GM10248 (cell line): ENCODE data around the gene DYNC1LI1.

ENCODE experiments used
- CTCF ChIA-PET: fragments of 300-600 bp; sonication (Branson Sonifier 250); formaldehyde crosslinking; extraction: SDS; loops from one replicate; lab custom pipeline; 2021; ENCODE audit warnings: antibody characterized with exemption; lab: Yijun Ruan, JAX
- POLR2A ChIA-PET: fragments of 350-650 bp; sonication (Branson Sonifier 250); formaldehyde crosslinking; extraction: SDS; loops from one replicate; lab custom pipeline; 2020; ENCODE audit warnings: antibody characterized with exemption; lab: Yijun Ruan, JAX
- DNase-seq: peaks from one replicate; pipeline ENCODE4 v3.0.0; 2012; ENCODE audit errors: extremely low spot score
- TF ChIP-seq, protein P1 (sequence below): IDR thresholded peaks from 2 replicates; pipeline ENCODE4 v1.5.1; 2012; ENCODE audit warnings: mild to moderate bottlenecking, low read depth; ENCODE audit errors: extremely low read depth, missing control alignments, control extremely low read depth

DYNC1LI1 gene

GRCh38 chr3:32511005-32511404 is 59.7 kb downstream of the DYNC1LI1 start:
- ChIA-PET POLR2A (no interaction called here), CTCF (interaction anchor here (0.7 to 4.7 kb wide), 11 partner anchors 11 to 423 kb away, joined by 3 to 21 read pairs (median 4); no protein-coding TSS in a partner anchor)
- DNase-seq, result no peak
- TF ChIP-seq, protein P1, sequence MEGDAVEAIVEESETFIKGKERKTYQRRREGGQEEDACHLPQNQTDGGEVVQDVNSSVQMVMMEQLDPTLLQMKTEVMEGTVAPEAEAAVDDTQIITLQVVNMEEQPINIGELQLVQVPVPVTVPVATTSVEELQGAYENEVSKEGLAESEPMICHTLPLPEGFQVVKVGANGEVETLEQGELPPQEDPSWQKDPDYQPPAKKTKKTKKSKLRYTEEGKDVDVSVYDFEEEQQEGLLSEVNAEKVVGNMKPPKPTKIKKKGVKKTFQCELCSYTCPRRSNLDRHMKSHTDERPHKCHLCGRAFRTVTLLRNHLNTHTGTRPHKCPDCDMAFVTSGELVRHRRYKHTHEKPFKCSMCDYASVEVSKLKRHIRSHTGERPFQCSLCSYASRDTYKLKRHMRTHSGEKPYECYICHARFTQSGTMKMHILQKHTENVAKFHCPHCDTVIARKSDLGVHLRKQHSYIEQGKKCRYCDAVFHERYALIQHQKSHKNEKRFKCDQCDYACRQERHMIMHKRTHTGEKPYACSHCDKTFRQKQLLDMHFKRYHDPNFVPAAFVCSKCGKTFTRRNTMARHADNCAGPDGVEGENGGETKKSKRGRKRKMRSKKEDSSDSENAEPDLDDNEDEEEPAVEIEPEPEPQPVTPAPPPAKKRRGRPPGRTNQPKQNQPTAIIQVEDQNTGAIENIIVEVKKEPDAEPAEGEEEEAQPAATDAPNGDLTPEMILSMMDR, result no peak

GRCh38 chr3:32510075-32510724 is 60.5 kb downstream of the DYNC1LI1 start:
- ChIA-PET CTCF (interaction anchor here (0.7 to 4.7 kb wide), 31 partner anchors 8 to 424 kb away, joined by 3 to 21 read pairs (median 4); no protein-coding TSS in a partner anchor), POLR2A (no interaction called here)
- peak; percentile 77 for DNase-seq
- TF ChIP-seq, protein P1, result peak; percentile 71

DNA sequence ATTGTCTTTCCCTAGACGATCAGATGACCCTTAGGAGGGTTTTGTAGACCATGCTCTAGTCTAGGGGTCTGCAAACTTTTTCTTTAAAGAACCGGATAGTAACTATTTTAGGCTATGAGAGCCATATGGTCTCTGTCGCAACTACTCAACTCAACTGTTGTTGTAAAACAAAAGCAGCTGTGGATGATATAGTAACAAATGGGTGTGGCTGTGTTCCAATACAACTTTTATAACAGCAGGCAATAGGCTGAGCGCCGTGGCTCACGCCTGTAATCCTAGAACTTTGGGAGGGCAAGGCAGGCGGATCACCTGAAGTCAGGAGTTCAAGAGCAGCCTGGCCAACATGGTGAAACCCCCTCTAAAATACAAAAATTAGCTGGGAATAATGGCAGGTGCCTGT is 61.9 kb downstream of the DYNC1LI1 start:
- ChIA-PET POLR2A (no interaction called here), CTCF (interaction anchor here (2.1 to 2.7 kb wide), 3 partner anchors 15 to 426 kb away, joined by 6 to 10 read pairs (median 9); no protein-coding TSS in a partner anchor)
- DNase-seq, result no peak
- TF ChIP-seq, protein P1, result no peak

DNA sequence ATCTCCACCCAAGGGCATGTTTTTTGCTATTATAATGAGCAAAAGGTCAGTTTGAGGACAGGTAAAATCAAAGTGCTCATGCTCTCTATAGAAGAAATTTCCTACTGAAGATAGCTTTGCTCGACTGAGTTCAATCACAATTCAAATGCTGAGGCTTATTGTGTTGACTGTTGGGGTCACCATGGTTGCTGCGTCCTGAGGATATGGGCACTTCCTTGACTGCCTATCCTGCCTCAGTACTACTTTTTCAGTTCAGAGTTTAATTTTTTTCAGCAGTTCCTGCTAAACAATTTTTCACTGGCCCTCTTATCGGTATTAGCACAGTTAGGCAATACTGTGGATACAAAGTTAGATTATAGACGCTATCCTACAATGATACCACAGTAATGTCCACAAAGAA is 64.2 kb downstream of the DYNC1LI1 start:
- ChIA-PET POLR2A (no interaction called here), CTCF (interaction anchor here (0.8 to 1.5 kb wide), 7 partner anchors 25 to 275 kb away, joined by 3 to 5 read pairs (median 3); no protein-coding TSS in a partner anchor)
- DNase-seq, result no peak
- TF ChIP-seq, protein P1, result no peak

DNA sequence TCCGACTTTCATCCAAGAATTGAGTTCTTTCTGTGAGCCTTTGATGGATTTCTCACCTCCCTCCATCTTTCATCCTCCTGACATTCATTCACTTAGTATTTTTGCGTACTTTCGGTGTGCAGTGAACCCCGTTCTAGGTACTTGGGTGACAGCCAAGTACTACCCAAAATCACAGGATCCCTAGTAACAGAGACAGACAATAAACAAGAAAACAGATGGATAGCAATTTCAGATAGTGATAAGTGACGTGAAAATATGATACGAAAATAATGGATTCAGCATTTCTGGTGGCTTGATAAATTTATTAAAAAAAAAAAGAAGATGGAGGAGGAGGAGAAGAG is 67.7 kb downstream of the DYNC1LI1 start:
- DNase-seq, result no peak
- TF ChIP-seq, protein P1, result no peak
- ChIA-PET POLR2A (interaction anchor here (0.6 kb wide), 1 partner anchor 68 kb away, joined by 3 read pairs; the partner anchor contains the start of gene DYNC1LI1), CTCF (interaction anchor here (1.1 kb wide), 1 partner anchor 9 kb away, joined by 3 read pairs; no protein-coding TSS in a partner anchor)

GRCh38 chr3:32502118-32502945 is 68.3 kb downstream of the DYNC1LI1 start, which contains the start of gene CMTM6:
Gene CMTM6 (minus strand): TSS chr3:32502852. CDS start chr3:32502745, 107 bp downstream.
- TF ChIP-seq, protein P1, result no peak
- POLR2A ChIA-PET, result interaction anchor here (0.6 kb wide), 1 partner anchor 68 kb away, joined by 3 read pairs; the partner anchor contains the start of gene DYNC1LI1

More at GRCh38 chr3:32502118-32502945, 68.3 kb downstream of the DYNC1LI1 start, which contains the start of gene CMTM6:
- DNase-seq, result peak; percentile 94
- CTCF ChIA-PET, result interaction anchor here (1.0 to 5.0 kb wide), 4 partner anchors 8 to 126 kb away, joined by 3 to 21 read pairs (median 3); no protein-coding TSS in a partner anchor
